GM19239 (cell line): ENCODE measurements around the gene STYK1.
"Not testable (repeated sequence)": the region's sequence is repeated elsewhere in the genome, so short reads cannot be mapped to it uniquely, and the experiment has no call there.

ENCODE experiments used
- DNase-seq: peaks from one replicate; pipeline ENCODE4 v3.0.0; 2011; ENCODE audit warnings: low spot score; ENCODE audit not compliant: insufficient read length
- FAIRE-seq: peaks from 2 replicates; lab custom pipeline; 2011; peaks lifted over from hg19 to GRCh38; lab: Jason Lieb, UNC

The STYK1 gene

GRCh38 chr12:10697156-10697555 is 23.3 kb upstream of the STYK1 start:
- FAIRE-seq, result no peak
- DNase-seq, result no peak

- DNase-seq (no peak), FAIRE-seq (no peak)
These were observed 17.1 kb upstream of the STYK1 start for GRCh38 chr12:10690906-10691305.

- DNase-seq (no peak), FAIRE-seq (no peak)
These were observed 15.3 kb upstream of the STYK1 start for GRCh38 chr12:10689146-10689545.

GRCh38 chr12:10688042-10688441 is 14.2 kb upstream of the STYK1 start:
- DNase-seq, result no peak
- FAIRE-seq, result no peak

- FAIRE-seq (no peak), DNase-seq (no peak)
These were observed 1.5 kb downstream of the STYK1 start for GRCh38 chr12:10672231-10672868.

GRCh38 chr12:10669533-10669932 is 4.3 kb downstream of the STYK1 start:
- FAIRE-seq (no peak), DNase-seq (no peak)

GRCh38 chr12:10668526-10668925 is 5.3 kb downstream of the STYK1 start:
- FAIRE-seq (no peak), DNase-seq (no peak)

- no peak for FAIRE-seq
- DNase-seq, result no peak
These were observed 6.3 kb downstream of the STYK1 start for GRCh38 chr12:10667581-10667980.

- FAIRE-seq (no peak), DNase-seq (no peak)
These were observed 9.4 kb downstream of the STYK1 start for GRCh38 chr12:10664499-10664898.

- FAIRE-seq (no peak), DNase-seq (no peak)
These were observed 10.0 kb downstream of the STYK1 start for GRCh38 chr12:10663869-10664268.

- DNase-seq (no peak), FAIRE-seq (no peak)
These were observed 12.5 kb downstream of the STYK1 start for GRCh38 chr12:10661338-10661737.

- DNase-seq (no peak), FAIRE-seq (no peak)
These were observed 19.8 kb downstream of the STYK1 start for GRCh38 chr12:10654003-10654402.

GRCh38 chr12:10652192-10652591 is 21.7 kb downstream of the STYK1 start:
- DNase-seq (no peak), FAIRE-seq (no peak)

- not testable (repeated sequence) for DNase-seq, FAIRE-seq
These were observed 27.3 kb downstream of the STYK1 start for GRCh38 chr12:10646576-10646975.

GRCh38 chr12:10645910-10646309 is 27.9 kb downstream of the STYK1 start:
- FAIRE-seq (no peak), DNase-seq (no peak)

- no peak for FAIRE-seq
- no peak for DNase-seq
These were observed 31.9 kb downstream of the STYK1 start for GRCh38 chr12:10641735-10642500.

- DNase-seq (no peak), FAIRE-seq (no peak)
These were observed 35.1 kb downstream of the STYK1 start for GRCh38 chr12:10638728-10639127.

- no peak for FAIRE-seq
- no peak for DNase-seq
These were observed 37.2 kb downstream of the STYK1 start for GRCh38 chr12:10636611-10637010.

- DNase-seq (no peak), FAIRE-seq (no peak)
These were observed 37.7 kb downstream of the STYK1 start for GRCh38 chr12:10636124-10636523.

GRCh38 chr12:10635306-10635705 is 38.5 kb downstream of the STYK1 start:
- no peak for FAIRE-seq
- DNase-seq, result no peak

- FAIRE-seq, result no peak
These were observed 39.4 kb downstream of the STYK1 start for GRCh38 chr12:10634427-10634826.

GRCh38 chr12:10633541-10633940 is 40.3 kb downstream of the STYK1 start:
- FAIRE-seq, result no peak
- DNase-seq, result no peak

More at GRCh38 chr12:10634427-10634826, 39.4 kb downstream of the STYK1 start:
- no peak for DNase-seq
